ENCODE results near the gene FECH. TPM values are rescaled to one million over a fixed set of nuclear protein-coding genes. Genes with fewer than 3 reads are reported as not detected.

FECH gene
- total and polyA plus RNA-seq, 10 of the 15 experiments (the other 5 are each of a cell fraction or from before 2014, with no cell fraction given), result 9.9 to 50.0 (median 30.1) TPM

- TF ChIP-seq CEBPZ (IDR thresholded peaks at IDR 0.05; ENCODE audit: low read depth, low read length) (no peak), TCF3 (IDR thresholded peaks at IDR 0.05; ENCODE audit: borderline replicate concordance, insufficient read depth, low read depth, low read length) (no peak)
Measured at GRCh38 chr18:57539702-57540101, 46.8 kb downstream of the FECH start (continued).

- Histone ChIP-seq H2AFZ (ENCODE audit: control insufficient read depth, low read depth, low read length) (no peak overlapping the region), H3K4me3 (no peak overlapping the region), H3K36me3 (ENCODE audit: control insufficient read depth in 2 of 2, insufficient read depth in 2 of 2, low read length in 1 of 2) (no peaks in the 10 kb centered on the region), H3K4me2 (ENCODE audit: control insufficient read depth, insufficient read depth) (no peak overlapping the region), H3K27ac (ENCODE audit: control insufficient read depth, insufficient read depth) (no peak overlapping the region), H3K27me3 (replicated peaks in 1 of 2; ENCODE audit: control insufficient read depth in 2 of 2, insufficient read depth in 2 of 2, low read length in 1 of 2) (no peaks in the 10 kb centered on the region; a peak in 1 of 4 replicates), H3K4me1 (ENCODE audit: control insufficient read depth, insufficient read depth, low read length) (no peaks in the 10 kb centered on the region), H4K20me1 (ENCODE audit: control insufficient read depth, insufficient read depth) (no peaks in the 10 kb centered on the region), H3K79me2 (ENCODE audit: control insufficient read depth, insufficient read depth, low read length) (no peaks in the 10 kb centered on the region), H3K9me3 (replicated peaks; ENCODE audit: control insufficient read depth, insufficient read depth, low read length) (no peaks in the 10 kb centered on the region; the same call in 2 of the 3 replicates), H3K9ac (ENCODE audit: control insufficient read depth, insufficient read depth, low read length) (no peak overlapping the region)
- POLR2A ChIA-PET, result no interaction called here
- RAD21 ChIA-PET (ENCODE audit: unreplicated experiment), result no interaction called here
- CTCF ChIA-PET, result interaction anchor here (2.0 kb wide), 1 partner anchor 23 kb away, joined by 5 read pairs; no protein-coding TSS in a partner anchor
- intact Hi-C loops (cut with micrococcal nuclease; ENCODE audit: unreplicated experiment), result no loop called here
- TF ChIP-seq GABPA (IDR thresholded peaks at IDR 0.05; ENCODE audit: low read depth) (no peak), USF2 (IDR thresholded peaks at IDR 0.05; ENCODE audit: borderline replicate concordance, low read depth, low read length) (no peak), MAX (IDR thresholded peaks at IDR 0.05; ENCODE audit: low read depth, low read length) (no peak), KDM1A (IDR thresholded peaks at IDR 0.05; ENCODE audit: borderline replicate concordance) (no peak), ZNF274 (IDR thresholded peaks at IDR 0.05; ENCODE audit: insufficient read depth, insufficient read length) (no peak)
- 66% methylated on average over 3 of the region's 3 CpGs for WGBS (ENCODE audit: insufficient coverage, insufficient replicate concordance, low lambda C conversion rate, missing lambda C conversion rate)
- ATAC-seq (no peak), DNase-seq (ENCODE audit: low read depth, low spot score) (no peak), FAIRE-seq (no peak)
- BruUV-seq (replicated peaks), result no TSS peak
- SMC1A ChIA-PET (ENCODE audit: uncharacterized antibody, unreplicated experiment), result no interaction called here
- in situ Hi-C loops (cut with MboI), result no loop called here
Measured at GRCh38 chr18:57538614-57539013, 47.9 kb downstream of the FECH start.

Data from GM12878 (cell line).